Putamen (tissue), 1 donor: ENCODE results near the gene LDLRAD3.

Source experiments
- DNase-seq: peaks from one replicate; pipeline ENCODE4 v3.0.0-alpha.2; 2016; ENCODE audit warnings: low spot score

Gene LDLRAD3

DNA sequence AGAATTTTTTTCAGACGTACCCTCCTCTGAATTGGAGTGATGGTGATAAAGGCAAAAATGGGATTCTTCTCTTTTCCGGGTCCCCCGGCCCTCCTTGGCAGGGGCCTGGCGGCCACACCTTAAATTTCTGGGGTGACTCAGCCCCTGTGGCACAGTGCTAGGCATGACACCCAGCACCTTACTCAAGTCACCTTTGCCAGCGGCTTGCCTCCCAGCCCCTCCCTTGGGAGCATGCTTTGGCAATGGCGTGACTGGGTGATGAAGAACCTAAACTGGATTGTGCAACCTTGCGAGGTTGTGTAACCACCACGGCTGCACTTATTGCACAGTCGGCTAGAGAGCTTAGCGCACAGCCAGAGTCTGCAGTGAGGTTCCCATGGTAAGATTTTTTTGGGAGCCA, 16.2 kb upstream of the LDLRAD3 start:
- no peak for DNase-seq

- DNase-seq: no peak
Measured at GRCh38 chr11:35928688-35929395, 15.0 kb upstream of the LDLRAD3 start.

- DNase-seq: no peak
Measured at GRCh38 chr11:35930466-35930865, 13.4 kb upstream of the LDLRAD3 start.

- DNase-seq: no peak
Measured at GRCh38 chr11:35932121-35932520, 11.7 kb upstream of the LDLRAD3 start.

GRCh38 chr11:35932681-35933319, 11.1 kb upstream of the LDLRAD3 start:
- DNase-seq: no peak

GRCh38 chr11:35933320-35933871, 10.5 kb upstream of the LDLRAD3 start:
- DNase-seq: no peak

DNA sequence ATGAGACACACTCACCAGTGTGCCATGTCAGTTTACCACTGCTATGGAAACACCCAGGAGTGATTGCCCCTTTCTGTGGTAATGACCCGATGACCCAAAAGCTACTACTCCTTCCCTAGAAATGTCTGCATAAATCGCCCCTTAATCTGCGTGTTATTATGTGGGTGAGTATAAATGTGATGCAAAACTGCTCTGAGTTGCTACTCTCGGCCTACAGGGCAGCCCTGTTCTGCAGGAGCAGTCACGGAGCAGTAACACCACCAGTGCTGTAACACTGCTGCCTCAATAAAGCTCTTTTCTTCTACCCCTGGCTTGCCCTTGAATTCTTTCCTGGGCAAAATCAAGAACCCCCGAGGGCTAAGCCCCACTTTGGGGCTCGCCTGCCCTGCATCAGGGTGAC, 9.6 kb upstream of the LDLRAD3 start:
- no peak for DNase-seq

- no peak for DNase-seq
Measured at GRCh38 chr11:35934981-35935380, 8.9 kb upstream of the LDLRAD3 start.

GRCh38 chr11:35935390-35935789, 8.5 kb upstream of the LDLRAD3 start:
- no peak for DNase-seq

GRCh38 chr11:35937111-35937510, 6.8 kb upstream of the LDLRAD3 start:
- no peak for DNase-seq

- no peak for DNase-seq
Measured at GRCh38 chr11:35937700-35938099, 6.2 kb upstream of the LDLRAD3 start.

DNA sequence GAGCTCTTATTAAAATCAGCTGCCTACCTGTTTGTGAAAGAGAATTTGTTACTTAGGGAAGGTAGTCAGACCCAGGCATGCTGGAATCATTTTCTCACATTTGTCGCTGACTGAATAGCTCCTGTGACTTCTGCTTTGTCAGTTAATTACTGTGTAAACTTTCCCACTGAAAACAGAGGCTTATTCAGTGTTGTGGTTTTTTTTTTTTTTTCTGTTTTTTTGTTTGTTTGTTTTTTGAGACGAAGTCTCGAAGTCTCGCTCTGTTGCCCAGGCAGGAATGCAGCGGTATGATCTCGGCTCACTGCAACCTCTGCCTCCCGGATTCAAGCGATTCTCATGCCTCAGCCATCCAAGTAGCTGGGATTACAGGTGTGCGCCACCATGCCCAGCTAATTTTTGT, 5.6 kb upstream of the LDLRAD3 start:
- no peak for DNase-seq

- DNase-seq: no peak
Measured at GRCh38 chr11:35943309-35943708, 553 bp upstream of the LDLRAD3 start.

DNA sequence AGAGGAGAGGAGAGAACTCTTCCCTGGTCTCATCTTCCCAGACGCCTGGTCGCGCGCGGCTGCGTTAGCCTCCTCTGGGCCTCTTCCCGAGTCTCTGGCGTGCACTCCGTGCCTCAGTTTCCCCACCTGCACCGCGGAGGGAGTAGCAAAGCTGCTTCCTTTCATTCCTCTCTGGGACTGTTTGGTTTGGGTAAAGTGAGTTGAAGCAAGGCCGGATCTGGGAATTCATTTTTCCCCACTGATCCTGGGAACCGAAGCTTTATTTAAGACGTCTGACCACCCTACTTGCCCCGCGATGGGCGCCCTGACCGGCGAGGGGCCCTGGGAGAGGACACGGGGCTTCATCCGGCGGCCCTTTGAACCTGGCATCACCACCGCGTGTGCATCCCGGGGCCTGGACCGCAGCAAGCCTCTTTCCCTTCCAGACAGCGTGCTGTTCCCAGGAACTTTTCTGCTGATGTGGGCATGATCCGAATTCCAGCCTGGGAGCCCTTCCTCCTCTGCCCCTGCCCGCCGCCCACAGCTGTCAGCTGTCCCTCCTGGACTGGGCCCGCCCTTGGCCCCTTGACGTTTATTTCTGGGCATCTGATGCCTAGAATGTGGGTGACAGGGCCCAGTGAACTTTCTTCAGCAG, 758 bp downstream of the LDLRAD3 start:
- no peak for DNase-seq

GRCh38 chr11:35945137-35945518, 1.3 kb downstream of the LDLRAD3 start:
- peak; percentile 25 for DNase-seq

DNA sequence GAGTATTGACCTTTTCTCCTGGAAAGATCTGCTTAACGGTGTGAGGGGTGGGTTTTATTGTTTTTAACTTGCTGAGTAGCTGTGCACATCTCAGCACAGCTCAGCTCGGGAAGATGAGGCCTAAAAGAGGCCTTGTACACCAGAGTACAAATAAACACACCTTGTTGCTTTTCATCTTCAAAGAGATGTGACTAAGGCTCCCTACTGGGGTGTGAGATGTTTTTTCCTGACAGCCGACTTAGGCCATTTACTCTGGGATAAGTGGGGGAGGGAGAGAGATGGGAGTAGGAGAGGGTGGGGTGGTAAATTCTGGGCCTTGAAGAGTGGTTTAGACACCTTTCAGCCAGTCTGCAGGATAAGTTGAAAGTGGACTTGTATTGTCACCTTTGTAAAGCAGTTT, 2.9 kb downstream of the LDLRAD3 start:
- peak; percentile 17 for DNase-seq

GRCh38 chr11:35947437-35947836, 3.6 kb downstream of the LDLRAD3 start:
- DNase-seq: no peak

DNA sequence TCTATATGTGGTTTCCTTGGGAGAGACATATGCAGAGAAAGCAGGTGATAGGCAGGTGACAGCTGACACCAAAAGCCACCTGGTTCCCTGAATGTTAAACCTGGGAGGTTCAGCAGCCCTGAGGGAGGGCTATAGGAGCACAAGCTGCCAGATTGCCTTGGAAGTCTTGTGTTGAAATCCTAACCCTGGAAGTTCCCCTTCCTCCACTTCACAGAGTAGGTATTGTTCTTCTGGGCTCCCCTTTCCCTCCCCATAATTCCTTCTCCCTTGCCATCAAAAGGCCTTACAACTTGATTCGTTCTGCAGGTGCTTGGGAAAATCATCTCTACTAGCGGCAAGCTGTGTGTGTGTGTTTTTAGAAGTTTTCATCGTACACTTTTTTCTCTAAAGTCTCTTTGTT, 5.4 kb downstream of the LDLRAD3 start:
- no peak for DNase-seq

GRCh38 chr11:35950082-35950481, 6.2 kb downstream of the LDLRAD3 start:
- no peak for DNase-seq

DNA sequence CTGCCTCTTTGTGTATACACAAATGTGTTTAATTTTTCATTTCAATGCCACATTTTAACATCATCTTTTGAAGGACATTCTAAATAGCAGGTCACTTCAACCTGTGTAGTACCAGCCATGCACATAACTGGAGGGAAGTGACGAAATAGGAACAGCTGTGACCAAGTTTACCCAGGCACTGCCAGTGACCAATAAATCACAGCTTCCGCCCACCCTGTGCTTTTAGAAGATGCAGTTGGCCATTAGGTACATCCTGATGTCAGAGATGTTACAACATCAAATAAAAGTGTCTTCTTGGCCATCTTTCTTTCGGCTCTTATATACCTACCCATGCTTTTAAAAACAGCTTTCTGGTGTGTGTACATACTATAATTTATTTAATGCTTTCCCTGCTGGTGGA, 7.8 kb downstream of the LDLRAD3 start:
- no peak for DNase-seq

- peak; percentile 73 for DNase-seq
Measured at GRCh38 chr11:35953081-35953760, 9.4 kb downstream of the LDLRAD3 start.

GRCh38 chr11:35954205-35954604, 10.3 kb downstream of the LDLRAD3 start:
- DNase-seq: no peak

GRCh38 chr11:35955636-35956035, 11.8 kb downstream of the LDLRAD3 start:
- DNase-seq: no peak
